Loucy (cell line): ENCODE data around the gene PANK4.

ENCODE experiments used
- EZH2phosphoT487 ChIP-seq: fragments of 200-600 bp; IDR thresholded peaks from 2 replicates; pipeline ENCODE4 v1.6.1; 2018; ENCODE audit warnings: antibody characterized with exemption, mild to moderate bottlenecking, moderate library complexity, borderline replicate concordance
- TF ChIP-seq, protein P1 (sequence below): fragments of 200-600 bp; sonication (generic); conservative IDR thresholded peaks from 2 replicates; pipeline ENCODE4 v1.5.1; 2014; ENCODE audit warnings: mild to moderate bottlenecking, antibody characterized with exemption, low read length

DNA sequence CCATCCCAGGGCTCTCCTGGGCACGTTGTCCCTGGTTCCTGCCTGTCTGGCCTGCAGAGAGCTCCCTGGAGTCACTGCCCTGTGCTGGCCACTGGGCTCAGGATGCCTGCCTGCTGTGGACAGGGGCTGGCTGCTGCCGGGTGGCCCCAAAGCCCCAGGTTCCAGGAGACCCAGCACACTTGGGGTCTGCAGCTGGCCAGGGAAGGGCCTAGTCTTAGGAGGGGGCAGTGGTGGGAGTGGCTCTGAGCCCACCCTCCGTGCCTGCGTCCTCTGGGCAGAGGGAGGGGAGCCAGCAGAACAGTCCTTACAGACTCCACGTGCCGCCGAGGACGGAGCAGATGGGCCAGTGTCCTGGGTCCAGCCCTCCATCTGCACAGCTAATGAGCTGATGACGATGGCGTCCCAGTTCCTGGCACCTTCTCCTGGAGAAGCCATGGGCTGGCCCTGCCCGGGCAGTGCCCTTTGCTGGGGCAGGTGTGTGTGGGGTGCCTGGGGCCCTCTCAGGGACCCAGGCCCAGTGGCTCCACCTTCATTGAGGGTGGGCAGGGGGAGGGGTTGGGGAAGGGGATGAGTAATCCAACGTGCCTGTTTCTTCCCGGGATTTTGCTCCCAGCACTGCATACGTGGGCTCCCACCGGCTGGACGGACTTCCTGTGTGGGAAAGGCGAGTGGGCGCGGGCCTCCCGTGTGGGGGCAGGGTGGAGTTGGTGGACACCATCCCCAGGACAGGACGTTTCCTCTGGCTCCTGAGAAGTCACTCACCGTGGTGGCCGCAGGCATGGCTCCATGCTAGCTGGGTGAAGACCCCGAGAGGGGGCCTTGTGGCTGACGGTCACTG, 57.1 kb downstream of the PANK4 start:
- TF ChIP-seq, protein P1, sequence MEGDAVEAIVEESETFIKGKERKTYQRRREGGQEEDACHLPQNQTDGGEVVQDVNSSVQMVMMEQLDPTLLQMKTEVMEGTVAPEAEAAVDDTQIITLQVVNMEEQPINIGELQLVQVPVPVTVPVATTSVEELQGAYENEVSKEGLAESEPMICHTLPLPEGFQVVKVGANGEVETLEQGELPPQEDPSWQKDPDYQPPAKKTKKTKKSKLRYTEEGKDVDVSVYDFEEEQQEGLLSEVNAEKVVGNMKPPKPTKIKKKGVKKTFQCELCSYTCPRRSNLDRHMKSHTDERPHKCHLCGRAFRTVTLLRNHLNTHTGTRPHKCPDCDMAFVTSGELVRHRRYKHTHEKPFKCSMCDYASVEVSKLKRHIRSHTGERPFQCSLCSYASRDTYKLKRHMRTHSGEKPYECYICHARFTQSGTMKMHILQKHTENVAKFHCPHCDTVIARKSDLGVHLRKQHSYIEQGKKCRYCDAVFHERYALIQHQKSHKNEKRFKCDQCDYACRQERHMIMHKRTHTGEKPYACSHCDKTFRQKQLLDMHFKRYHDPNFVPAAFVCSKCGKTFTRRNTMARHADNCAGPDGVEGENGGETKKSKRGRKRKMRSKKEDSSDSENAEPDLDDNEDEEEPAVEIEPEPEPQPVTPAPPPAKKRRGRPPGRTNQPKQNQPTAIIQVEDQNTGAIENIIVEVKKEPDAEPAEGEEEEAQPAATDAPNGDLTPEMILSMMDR: no peak
- TF ChIP-seq EZH2phosphoT487: no peak
